Mesendoderm (in vitro differentiated cells): ENCODE data around the gene GIPC2.

Experiments used
- DNase-seq: peaks from one replicate; pipeline ENCODE4 v3.0.0; 2013
- H2AK5ac ChIP-seq: 2 replicates; pipeline ENCODE4 v1.6.1; 2013; ENCODE audit warnings: low read length, inconsistent platforms
- H2BK120ac ChIP-seq: 2 replicates; pipeline ENCODE4 v1.6.1; 2013; ENCODE audit warnings: low read depth, mild to moderate bottlenecking, low read length, moderate library complexity, mixed read lengths
- H2BK15ac ChIP-seq: replicated peaks from 2 replicates; pipeline ENCODE4 v1.6.1; 2013; ENCODE audit warnings: low read depth, mild to moderate bottlenecking, moderate library complexity
- H2BK5ac ChIP-seq: 2 replicates; pipeline ENCODE4 v1.6.1; 2013; ENCODE audit warnings: low read length, inconsistent platforms
- H3K18ac ChIP-seq: 2 replicates; pipeline ENCODE4 v1.6.1; 2013; ENCODE audit warnings: mild to moderate bottlenecking, low read length, mixed read lengths
- H3K23ac ChIP-seq: one replicate; pipeline ENCODE4 v1.6.1; 2013; ENCODE audit warnings: low read length
- H3K27ac ChIP-seq: 2 replicates; pipeline ENCODE4 v1.5.1; 2013; ENCODE audit warnings: low read depth, mild to moderate bottlenecking, inconsistent platforms, low read length, moderate library complexity
- H3K27me3 ChIP-seq: 2 replicates; pipeline ENCODE4 v1.6.1; 2013; ENCODE audit warnings: low read length, control low read depth, mild to moderate bottlenecking, inconsistent platforms; ENCODE audit not compliant: insufficient read depth, poor library complexity
- H3K36me3 ChIP-seq: 2 replicates; pipeline ENCODE4 v1.6.1; 2013; ENCODE audit warnings: low read length, inconsistent platforms; ENCODE audit not compliant: control insufficient read depth, insufficient read depth
- H3K4ac ChIP-seq: one replicate; pipeline ENCODE4 v1.6.1; 2013; ENCODE audit warnings: low read depth, mild to moderate bottlenecking, low read length, moderate library complexity
- H3K4me1 ChIP-seq: 2 replicates; pipeline ENCODE4 v1.6.1; 2013; ENCODE audit warnings: low read depth, low read length, inconsistent platforms; ENCODE audit not compliant: control insufficient read depth
- H3K4me2 ChIP-seq: 2 replicates; pipeline ENCODE4 v1.6.1; 2013; ENCODE audit warnings: low read length
- H3K4me3 ChIP-seq: 2 replicates; pipeline ENCODE4 v1.5.1; 2013; ENCODE audit warnings: mild to moderate bottlenecking, low read length
- H3K56ac ChIP-seq: one replicate; pipeline ENCODE4 v1.6.1; 2013; ENCODE audit warnings: low read length
- H3K79me1 ChIP-seq: 2 replicates; pipeline ENCODE4 v1.6.1; 2013; ENCODE audit warnings: low read length, inconsistent platforms
- H3K79me2 ChIP-seq: 2 replicates; pipeline ENCODE4 v1.6.1; 2013; ENCODE audit warnings: mild to moderate bottlenecking, low read length; ENCODE audit not compliant: control insufficient read depth, insufficient read depth
- H3K9ac ChIP-seq: 2 replicates; pipeline ENCODE4 v1.6.1; 2013; ENCODE audit warnings: low read length, inconsistent platforms
- H4K5ac ChIP-seq: one replicate; pipeline ENCODE4 v1.6.1; 2013; ENCODE audit warnings: low read length
- H4K8ac ChIP-seq: one replicate; pipeline ENCODE4 v1.6.1; 2013; ENCODE audit warnings: low read depth, mild to moderate bottlenecking, control low read depth, low read length, moderate library complexity
- WGBS: extraction: QIAGEN DNeasy Blood & Tissue Kit; methylation state at CpG from one replicate; pipeline ENCODE4 v1.1.7; 2013; ENCODE audit warnings: low lambda C conversion rate, missing lambda C conversion rate; ENCODE audit not compliant: insufficient coverage; ENCODE audit errors: extremely low coverage; 5-methylcytosine and 5-hydroxymethylcytosine counted together

Gene GIPC2

DNA sequence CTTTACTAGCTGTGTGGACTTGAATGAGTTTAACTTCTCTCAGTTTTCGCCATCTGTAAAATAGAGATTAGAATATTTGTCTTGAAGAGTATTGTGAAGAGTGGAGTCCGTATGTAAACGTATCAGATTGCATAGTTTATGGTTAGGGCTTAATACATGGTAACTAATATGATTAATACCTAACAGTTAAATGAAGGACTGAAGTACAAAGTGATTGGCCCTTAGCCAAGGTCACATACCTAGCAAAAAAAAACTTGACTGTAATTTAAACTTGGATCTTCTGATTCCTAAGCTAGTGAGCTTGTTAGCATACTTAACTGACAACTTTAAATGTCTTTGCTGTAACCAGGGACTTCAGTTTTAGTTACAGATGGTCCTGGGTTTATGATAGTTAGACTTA is 1.9 kb downstream of the GIPC2 start:
- H3K4me3 ChIP-seq, result no peak overlapping the region
- no peaks in the 10 kb centered on the region for H3K79me1 ChIP-seq
- H3K23ac ChIP-seq, result no peak overlapping the region
- no peak overlapping the region for H2BK15ac ChIP-seq
- no peaks in the 10 kb centered on the region for H3K79me2 ChIP-seq
- no peak overlapping the region for H2BK120ac ChIP-seq
- no peak overlapping the region for H4K8ac ChIP-seq
- no peak overlapping the region for H3K4me2 ChIP-seq
- H2BK5ac ChIP-seq, result no peak overlapping the region
- no peak overlapping the region for H3K27ac ChIP-seq
- no peak overlapping the region for H3K56ac ChIP-seq
- H3K36me3 ChIP-seq, result no peaks in the 10 kb centered on the region
- H2AK5ac ChIP-seq, result no peak overlapping the region
- no peaks in the 10 kb centered on the region for H3K4me1 ChIP-seq
- no peak overlapping the region for H4K5ac ChIP-seq
- no peak overlapping the region for H3K18ac ChIP-seq
- H3K27me3 ChIP-seq, result peaks cover 16% of the 10 kb centered on the region
- no peak overlapping the region for H3K9ac ChIP-seq
- no peak overlapping the region for H3K4ac ChIP-seq
- DNase-seq, result no peak
- WGBS, result no CpG with 5 or more reads among the region's 3 CpGs

DNA sequence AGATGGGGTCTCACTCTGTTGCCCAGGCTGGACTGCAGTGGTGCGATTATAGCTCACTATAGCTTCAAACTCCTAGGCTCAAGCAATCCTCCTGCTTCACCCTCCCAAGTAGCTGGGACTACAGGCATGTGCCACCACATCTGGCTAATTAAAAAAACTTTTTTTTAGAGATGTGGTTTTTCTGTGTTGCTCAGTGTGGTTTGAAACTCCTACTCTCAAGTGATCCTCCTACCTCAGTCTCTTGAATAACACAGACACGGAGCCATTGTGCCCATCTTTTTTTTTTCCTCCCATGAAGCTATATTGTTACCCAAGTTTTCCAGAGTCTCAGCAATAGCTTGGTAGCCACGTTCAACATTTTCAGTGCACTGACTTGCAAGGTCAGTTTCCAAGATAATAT is 2.7 kb downstream of the GIPC2 start:
- Histone ChIP-seq H3K4me1 (no peaks in the 10 kb centered on the region), H3K23ac (no peak overlapping the region), H4K8ac (no peak overlapping the region), H3K4me3 (no peak overlapping the region), H3K9ac (no peak overlapping the region), H3K18ac (no peak overlapping the region), H3K4me2 (no peak overlapping the region), H4K5ac (no peak overlapping the region), H2BK15ac (no peak overlapping the region), H3K4ac (no peak overlapping the region), H2BK5ac (no peak overlapping the region), H3K79me1 (no peaks in the 10 kb centered on the region), H3K27ac (no peak overlapping the region), H3K27me3 (peaks cover 16% of the 10 kb centered on the region), H3K36me3 (no peaks in the 10 kb centered on the region), H2AK5ac (no peak overlapping the region), H2BK120ac (no peak overlapping the region), H3K79me2 (no peaks in the 10 kb centered on the region), H3K56ac (no peak overlapping the region)
- DNase-seq, result no peak
- WGBS, result no CpG with 5 or more reads among the region's 3 CpGs

DNA sequence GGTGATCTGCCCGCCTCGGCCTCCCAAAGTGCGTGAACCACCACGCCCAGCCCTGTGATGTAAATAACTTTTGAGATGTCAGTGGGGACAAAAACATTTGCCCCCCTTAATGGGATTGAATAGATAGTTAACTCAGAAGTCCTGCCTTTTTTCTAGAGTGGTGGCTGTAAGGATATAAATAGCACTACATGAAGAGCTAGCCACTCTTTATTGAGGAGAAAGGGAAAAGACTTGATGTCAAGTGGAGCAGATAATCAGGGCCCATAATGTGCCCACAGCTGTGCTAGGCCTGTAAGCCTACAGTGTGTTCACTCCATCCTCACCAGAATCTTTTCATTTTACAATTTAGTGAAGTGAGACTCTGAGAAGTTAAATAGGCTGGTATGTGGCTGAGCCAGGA is 3.6 kb downstream of the GIPC2 start:
- no peak overlapping the region for H3K56ac ChIP-seq
- H3K4me1 ChIP-seq, result no peaks in the 10 kb centered on the region
- no peak overlapping the region for H3K9ac ChIP-seq
- H2BK5ac ChIP-seq, result no peak overlapping the region
- H3K4me2 ChIP-seq, result no peak overlapping the region
- no peak overlapping the region for H2BK15ac ChIP-seq
- H3K18ac ChIP-seq, result no peak overlapping the region
- no peaks in the 10 kb centered on the region for H3K36me3 ChIP-seq
- H3K27ac ChIP-seq, result no peak overlapping the region
- H3K4ac ChIP-seq, result no peak overlapping the region
- H4K5ac ChIP-seq, result no peak overlapping the region
- WGBS, result no CpG with 5 or more reads among the region's 4 CpGs
- H3K79me2 ChIP-seq, result no peaks in the 10 kb centered on the region
- H2AK5ac ChIP-seq, result no peak overlapping the region
- H3K27me3 ChIP-seq, result peaks cover 16% of the 10 kb centered on the region
- H2BK120ac ChIP-seq, result no peak overlapping the region
- DNase-seq, result no peak
- no peak overlapping the region for H4K8ac ChIP-seq
- no peaks in the 10 kb centered on the region for H3K79me1 ChIP-seq
- H3K23ac ChIP-seq, result no peak overlapping the region
- no peak overlapping the region for H3K4me3 ChIP-seq

DNA sequence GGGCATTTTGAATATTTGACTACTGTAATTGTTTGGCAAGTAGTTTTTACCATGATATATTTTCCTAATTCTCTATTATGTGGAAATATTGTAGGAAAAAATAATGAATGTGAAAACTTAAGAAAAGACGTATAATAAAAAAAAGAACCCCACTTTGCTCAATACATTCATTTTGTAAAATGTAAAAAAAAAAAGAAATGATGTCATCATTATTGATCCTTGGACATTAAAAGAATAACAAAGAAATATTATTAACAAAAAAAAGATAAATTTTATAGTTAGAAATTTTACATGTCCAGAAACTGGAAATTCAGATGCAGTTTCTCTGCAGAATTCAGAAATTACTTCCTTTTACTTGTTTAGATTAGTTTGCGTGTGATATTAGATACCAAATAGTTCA is 5.2 kb downstream of the GIPC2 start:
- Histone ChIP-seq H3K4me3 (no peak overlapping the region), H3K56ac (no peak overlapping the region), H3K79me1 (no peaks in the 10 kb centered on the region), H3K27ac (no peak overlapping the region), H3K18ac (no peak overlapping the region), H4K8ac (no peak overlapping the region), H2BK5ac (no peak overlapping the region), H3K36me3 (no peaks in the 10 kb centered on the region), H3K4me1 (no peaks in the 10 kb centered on the region), H3K27me3 (peaks cover 9% of the 10 kb centered on the region), H3K4me2 (no peak overlapping the region), H2AK5ac (no peak overlapping the region), H3K23ac (no peak overlapping the region), H4K5ac (no peak overlapping the region), H3K9ac (no peak overlapping the region), H2BK120ac (no peak overlapping the region), H3K79me2 (no peaks in the 10 kb centered on the region), H3K4ac (no peak overlapping the region), H2BK15ac (no peak overlapping the region)
- WGBS, result no CpG with 5 or more reads among the region's 2 CpGs
- DNase-seq, result no peak

DNA sequence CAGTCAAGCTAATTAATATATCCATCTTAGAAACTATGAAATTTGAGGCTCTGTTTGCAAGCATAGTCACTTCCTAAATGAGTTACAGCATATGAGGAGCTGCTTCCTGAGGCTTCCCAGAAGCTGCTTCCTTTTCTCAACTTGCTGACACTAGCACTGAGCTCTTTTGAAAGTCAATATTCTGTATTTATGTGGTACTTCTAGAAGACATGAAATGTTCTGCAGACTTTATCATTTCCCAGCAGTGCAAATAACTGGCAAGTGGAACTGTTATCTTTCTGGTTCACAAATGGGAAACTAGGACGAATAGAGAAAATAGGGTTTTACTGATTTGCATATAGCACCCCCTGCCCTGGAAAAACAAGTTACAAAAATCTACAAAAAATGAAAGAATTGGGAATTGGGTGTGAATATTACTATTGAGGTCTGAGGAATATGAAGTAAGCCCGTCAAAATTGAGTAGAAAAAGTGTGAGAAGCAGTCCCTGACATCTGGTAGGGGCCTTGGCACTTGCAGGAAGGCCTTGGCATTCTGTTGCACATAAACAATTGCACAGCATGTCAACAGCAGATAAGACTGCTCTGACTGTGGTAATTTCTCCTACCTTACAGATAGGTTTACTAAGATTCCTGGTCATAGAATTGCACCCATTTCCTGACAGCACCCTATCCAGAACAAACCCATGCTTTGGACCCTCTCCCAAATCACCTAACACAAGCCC is 7.1 kb downstream of the GIPC2 start:
- Histone ChIP-seq H3K27ac (no peak overlapping the region), H2BK120ac (no peak overlapping the region), H4K5ac (no peak overlapping the region), H3K79me1 (no peaks in the 10 kb centered on the region), H2BK15ac (no peak overlapping the region), H3K9ac (no peak overlapping the region), H3K4me2 (no peak overlapping the region), H3K79me2 (no peaks in the 10 kb centered on the region), H3K27me3 (no peaks in the 10 kb centered on the region), H2AK5ac (no peak overlapping the region), H3K23ac (no peak overlapping the region), H3K4ac (no peak overlapping the region), H3K4me1 (no peaks in the 10 kb centered on the region), H3K36me3 (no peaks in the 10 kb centered on the region), H2BK5ac (no peak overlapping the region), H3K4me3 (no peak overlapping the region), H3K56ac (no peak overlapping the region), H3K18ac (no peak overlapping the region), H4K8ac (no peak overlapping the region)
- DNase-seq, result no peak
- WGBS, result 100% methylated on average over 1 of the region's 2 CpGs

DNA sequence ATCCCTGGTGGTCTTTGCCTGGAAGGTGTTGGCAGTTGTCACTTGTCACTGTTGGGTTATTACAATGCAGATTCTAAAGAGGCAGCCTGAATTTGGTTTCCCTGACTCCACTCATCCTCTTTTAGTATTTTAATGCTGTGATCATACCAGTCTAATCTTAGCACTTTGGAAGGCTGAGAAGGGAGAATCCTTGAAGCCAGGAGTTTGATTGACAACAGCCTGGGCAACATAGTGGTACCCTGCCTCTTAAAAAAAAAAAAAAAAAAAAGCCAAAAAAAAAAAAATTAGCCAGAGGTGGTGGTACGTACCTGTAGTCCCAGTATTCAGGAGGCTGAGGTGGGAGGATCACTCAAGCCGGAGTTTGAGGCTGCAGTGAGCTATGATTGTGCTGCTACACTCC is 7.7 kb downstream of the GIPC2 start:
- Histone ChIP-seq H2BK15ac (no peak overlapping the region), H3K9ac (no peak overlapping the region), H3K36me3 (no peaks in the 10 kb centered on the region), H3K4me1 (no peaks in the 10 kb centered on the region), H2BK120ac (no peak overlapping the region), H4K8ac (no peak overlapping the region), H2AK5ac (no peak overlapping the region), H3K4ac (no peak overlapping the region), H4K5ac (no peak overlapping the region), H3K79me2 (no peaks in the 10 kb centered on the region), H3K27me3 (no peaks in the 10 kb centered on the region), H3K4me2 (no peak overlapping the region), H3K4me3 (no peak overlapping the region), H2BK5ac (no peak overlapping the region), H3K79me1 (no peaks in the 10 kb centered on the region), H3K23ac (no peak overlapping the region), H3K56ac (no peak overlapping the region), H3K18ac (no peak overlapping the region), H3K27ac (no peak overlapping the region)
- no CpG with 5 or more reads among the region's 2 CpGs for WGBS
- DNase-seq, result no peak
